Ishikawa (cell line): ENCODE data around the gene RNF152.

Experiments
- CEBPB ChIP-seq: IDR thresholded peaks from 2 replicates; pipeline ENCODE4 v1.6.1; 2012
- CREB1 ChIP-seq: IDR thresholded peaks from 2 replicates; pipeline ENCODE4 v1.6.1; 2012; ENCODE audit warnings: low read depth
- EGR1 ChIP-seq: IDR thresholded peaks from 2 replicates; pipeline ENCODE4 v1.6.1; 2012
- EP300 ChIP-seq: IDR thresholded peaks from 2 replicates; pipeline ENCODE4 v1.6.1; 2012; ENCODE audit warnings: borderline replicate concordance
- FOXM1 ChIP-seq: IDR thresholded peaks from 2 replicates; pipeline ENCODE4 v1.6.1; 2012; ENCODE audit warnings: low read depth, borderline replicate concordance
- MAX ChIP-seq: IDR thresholded peaks from 2 replicates; pipeline ENCODE4 v1.6.1; 2012
- NFIC ChIP-seq: IDR thresholded peaks from 2 replicates; pipeline ENCODE4 v1.6.1; 2012
- RAD21 ChIP-seq: IDR thresholded peaks from 2 replicates; pipeline ENCODE4 v1.6.1; 2012; ENCODE audit warnings: low read depth
- REST ChIP-seq: IDR thresholded peaks from 2 replicates; pipeline ENCODE4 v1.6.1; 2012; ENCODE audit warnings: low read depth, mild to moderate bottlenecking
- TAF1 ChIP-seq: IDR thresholded peaks from 2 replicates; pipeline ENCODE4 v1.6.1; 2012; ENCODE audit warnings: low read depth, mild to moderate bottlenecking
- TCF12 ChIP-seq: IDR thresholded peaks from 2 replicates; pipeline ENCODE4 v1.6.1; 2012; ENCODE audit warnings: low read depth
- TEAD4 ChIP-seq: IDR thresholded peaks from 2 replicates; pipeline ENCODE4 v1.6.1; 2012
- USF1 ChIP-seq: IDR thresholded peaks from 2 replicates; pipeline ENCODE4 v1.6.1; 2012
- YY1 ChIP-seq: IDR thresholded peaks from 2 replicates; pipeline ENCODE4 v1.6.1; 2012; ENCODE audit warnings: low read depth
- ZBTB7A ChIP-seq: IDR thresholded peaks from 2 replicates; pipeline ENCODE4 v1.6.1; 2012; ENCODE audit warnings: low read depth

Gene RNF152

GRCh38 chr18:61832858-61833257 lies 59.9 kb downstream of the RNF152 start:
- TF ChIP-seq MAX (no peak), CREB1 (no peak), TCF12 (no peak)

- TF ChIP-seq REST: no peak
- TF ChIP-seq TAF1: no peak
- TF ChIP-seq EGR1: no peak
- TF ChIP-seq CREB1: no peak
- TF ChIP-seq ZBTB7A: no peak
- no peak for TF ChIP-seq USF1
- TF ChIP-seq TCF12: no peak
- TF ChIP-seq NFIC: no peak
- no peak for TF ChIP-seq TEAD4
- no peak for TF ChIP-seq CEBPB
- no peak for TF ChIP-seq MAX
These were observed 61.7 kb downstream of the RNF152 start for GRCh38 chr18:61831071-61831470.

- TF ChIP-seq NFIC: no peak
- no peak for TF ChIP-seq RAD21
- no peak for TF ChIP-seq MAX
- TF ChIP-seq YY1: no peak
- no peak for TF ChIP-seq ZBTB7A
- no peak for TF ChIP-seq TCF12
- no peak for TF ChIP-seq USF1
- no peak for TF ChIP-seq TAF1
- TF ChIP-seq REST: no peak
- TF ChIP-seq EP300: no peak
- TF ChIP-seq EGR1: no peak
- no peak for TF ChIP-seq CEBPB
- no peak for TF ChIP-seq TEAD4
- no peak for TF ChIP-seq FOXM1
- no peak for TF ChIP-seq CREB1
These were observed 63.7 kb downstream of the RNF152 start for GRCh38 chr18:61829108-61829507.

GRCh38 chr18:61827591-61827990 lies 65.2 kb downstream of the RNF152 start:
- TF ChIP-seq TAF1 (no peak), CEBPB (no peak), TCF12 (no peak), USF1 (no peak), EP300 (no peak), FOXM1 (no peak), RAD21 (no peak), EGR1 (no peak), REST (no peak), YY1 (no peak), NFIC (no peak), MAX (no peak), ZBTB7A (no peak), CREB1 (no peak), TEAD4 (no peak)
